PC-3 (cell line): ENCODE measurements around the gene FBXL5. TPM values are rescaled to one million over a fixed set of nuclear protein-coding genes. Genes with fewer than 3 reads are reported as not detected.

Experiments
- ATAC-seq: fragments of 200-7000 bp; cut with Tn5 transposase; 2 replicates; pipeline ENCODE4 v1.9.1; 2020; ENCODE audit warnings: mild to moderate bottlenecking, moderate library complexity
- BruUV-seq: library from RNA; stranded (reverse); fragments of 400-500 nt; replicated peaks from 2 replicates; lab custom pipeline; 2021; lab: Mats Ljungman, UMichigan
- CTCF ChIA-PET: fragments of 300-600 bp; sonication (Branson Sonifier 250); formaldehyde crosslinking; loops from one replicate; lab custom pipeline; 2022; ENCODE audit warnings: antibody characterized with exemption; lab: Charles Lee
- POLR2A ChIA-PET: fragments of 300-600 bp; sonication (Branson Sonifier 250); formaldehyde crosslinking; loops from one replicate; lab custom pipeline; 2022; ENCODE audit warnings: antibody characterized with exemption; ENCODE audit not compliant: unreplicated experiment; lab: Charles Lee
- DNase-seq: peaks from one replicate; pipeline ENCODE4 v3.0.0-alpha.2; 2015
- H2AFZ ChIP-seq: fragments of 300-600 bp; sonication (generic); 2 replicates; pipeline ENCODE4 v1.6.0; 2016; ENCODE audit warnings: antibody characterized with exemption, low read length
- H3F3A ChIP-seq: fragments of 300-600 bp; sonication (generic); one replicate; pipeline ENCODE4 v1.6.0; 2017; ENCODE audit warnings: antibody characterized with exemption, low read length, control low read depth, mild to moderate bottlenecking; ENCODE audit not compliant: unreplicated experiment
- H3K27ac ChIP-seq: fragments of 300-600 bp; sonication (generic); 2 replicates; pipeline ENCODE4 v1.5.1; 2016; ENCODE audit warnings: mild to moderate bottlenecking, low read length
- H3K27me3 ChIP-seq: fragments of 300-600 bp; sonication (generic); 2 replicates; pipeline ENCODE4 v1.6.1; 2016; ENCODE audit warnings: low read length, mixed read lengths
- H3K36me3 ChIP-seq: fragments of 300-600 bp; sonication (generic); 2 replicates; pipeline ENCODE4 v1.6.1; 2016; ENCODE audit warnings: low read depth, mixed run types, low read length, mixed read lengths
- H3K4me1 ChIP-seq: fragments of 300-600 bp; sonication (generic); 2 replicates; pipeline ENCODE4 v1.5.1; 2016; ENCODE audit warnings: low read length; ENCODE audit not compliant: insufficient read depth
- H3K4me2 ChIP-seq: fragments of 300-600 bp; sonication (generic); 2 replicates; pipeline ENCODE4 v1.6.0; 2016; ENCODE audit warnings: low read length
- H3K4me3 ChIP-seq: fragments of 300-600 bp; sonication (generic); 2 replicates; pipeline ENCODE4 v1.5.1; 2016; ENCODE audit warnings: mild to moderate bottlenecking, low read length, mixed read lengths
- H3K79me2 ChIP-seq: fragments of 300-600 bp; sonication (generic); 2 replicates; pipeline ENCODE4 v1.6.1; 2017; ENCODE audit warnings: low read length, mixed read lengths
- H3K9ac ChIP-seq: fragments of 300-600 bp; sonication (generic); 2 replicates; pipeline ENCODE4 v1.6.0; 2016; ENCODE audit warnings: mild to moderate bottlenecking, low read length
- H3K9me2 ChIP-seq: fragments of 300-600 bp; sonication (generic); replicated peaks from 2 replicates; pipeline ENCODE4 v1.6.1; 2016; ENCODE audit warnings: mixed run types, low read length, mixed read lengths
- H3K9me3 ChIP-seq: fragments of 300-600 bp; sonication (generic); 2 replicates; pipeline ENCODE4 v1.6.1; 2016; ENCODE audit warnings: low read length, mixed read lengths
- H4K20me1 ChIP-seq: fragments of 300-600 bp; sonication (generic); 2 replicates; pipeline ENCODE4 v1.6.1; 2016; ENCODE audit warnings: low read length, mixed read lengths
- EZH2 ChIP-seq: fragments of 300-600 bp; sonication (generic); IDR thresholded peaks from one replicate; pipeline ENCODE4 v1.6.1; 2017; ENCODE audit warnings: antibody characterized with exemption, mild to moderate bottlenecking, low read length; ENCODE audit not compliant: unreplicated experiment
- EZH2phosphoT487 ChIP-seq: fragments of 300-600 bp; sonication (generic); IDR thresholded peaks from 2 replicates; pipeline ENCODE4 v1.6.1; 2018; ENCODE audit warnings: mild to moderate bottlenecking, antibody characterized with exemption, low read length, borderline replicate concordance
- intact Hi-C: fragments of 100-400 bp; cut with micrococcal nuclease; formaldehyde crosslinking; loops from 2 replicates; pipeline ENCODE4 v1.9.0; 2023
- total RNA-seq: library from RNA; depleted of rRNA; stranded (reverse); fragments of >200 nt; gene quantifications from 2 replicates; pipeline ENCODE4 v1.2.3, GENCODE V29; 2014
- TF ChIP-seq, protein P1 (sequence below): fragments of 300-600 bp; sonication (generic); conservative IDR thresholded peaks from 2 replicates; pipeline ENCODE4 v1.5.1; 2017; ENCODE audit warnings: antibody characterized with exemption, low read depth, mild to moderate bottlenecking, low read length

The FBXL5 gene
- total RNA-seq, 1 experiment from 2014 or later = 42.4 TPM

DNA sequence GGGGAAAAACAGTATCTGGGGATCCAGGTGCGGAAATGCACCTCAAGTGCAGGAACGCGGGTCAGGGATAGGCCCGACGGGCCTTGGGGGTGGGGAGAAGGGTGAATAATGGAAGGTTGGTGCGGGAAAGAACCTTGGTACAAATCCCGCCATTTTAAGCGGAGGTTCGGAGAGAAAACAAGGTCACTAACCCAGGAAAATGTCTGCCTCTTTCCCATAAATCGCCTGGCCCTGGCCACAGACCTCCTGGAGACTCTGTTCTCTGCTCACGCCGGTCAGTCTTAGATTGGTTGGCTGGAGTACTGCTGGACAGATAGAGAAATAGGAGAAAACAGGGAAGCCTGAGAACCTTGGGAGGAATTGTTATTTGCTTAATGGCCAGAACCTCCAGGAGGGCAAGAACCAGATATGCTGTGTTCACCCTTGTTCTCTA, 897 bp upstream of the FBXL5 start:
- Histone ChIP-seq H3K27me3 (no peaks in the 10 kb centered on the region), H3F3A (no peaks in the 10 kb centered on the region), H3K9me3 (no peaks in the 10 kb centered on the region), H3K9ac (peak overlapping the region; percentile 80), H3K9me2 (no peaks in the 10 kb centered on the region), H3K4me3 (peak overlapping the region; percentile 72; the same call in 1 of the 2 replicates), H2AFZ (peak overlapping the region; percentile 99; the same call in 1 of the 2 replicates), H3K79me2 (peaks cover 37% of the 10 kb centered on the region), H3K4me1 (peaks cover 24% of the 10 kb centered on the region), H3K36me3 (no peaks in the 10 kb centered on the region), H4K20me1 (no peaks in the 10 kb centered on the region), H3K4me2 (peak overlapping the region; percentile 85; the same call in 1 of the 2 replicates), H3K27ac (no peak overlapping the region; the same call in 1 of the 2 replicates)
- intact Hi-C loops = no loop called here
- POLR2A ChIA-PET = no interaction called here
- CTCF ChIA-PET = no interaction called here
- no TSS peak for BruUV-seq
- ATAC-seq = no peak
- TF ChIP-seq EZH2phosphoT487 (no peak), EZH2 (no peak)
- TF ChIP-seq, protein P1, sequence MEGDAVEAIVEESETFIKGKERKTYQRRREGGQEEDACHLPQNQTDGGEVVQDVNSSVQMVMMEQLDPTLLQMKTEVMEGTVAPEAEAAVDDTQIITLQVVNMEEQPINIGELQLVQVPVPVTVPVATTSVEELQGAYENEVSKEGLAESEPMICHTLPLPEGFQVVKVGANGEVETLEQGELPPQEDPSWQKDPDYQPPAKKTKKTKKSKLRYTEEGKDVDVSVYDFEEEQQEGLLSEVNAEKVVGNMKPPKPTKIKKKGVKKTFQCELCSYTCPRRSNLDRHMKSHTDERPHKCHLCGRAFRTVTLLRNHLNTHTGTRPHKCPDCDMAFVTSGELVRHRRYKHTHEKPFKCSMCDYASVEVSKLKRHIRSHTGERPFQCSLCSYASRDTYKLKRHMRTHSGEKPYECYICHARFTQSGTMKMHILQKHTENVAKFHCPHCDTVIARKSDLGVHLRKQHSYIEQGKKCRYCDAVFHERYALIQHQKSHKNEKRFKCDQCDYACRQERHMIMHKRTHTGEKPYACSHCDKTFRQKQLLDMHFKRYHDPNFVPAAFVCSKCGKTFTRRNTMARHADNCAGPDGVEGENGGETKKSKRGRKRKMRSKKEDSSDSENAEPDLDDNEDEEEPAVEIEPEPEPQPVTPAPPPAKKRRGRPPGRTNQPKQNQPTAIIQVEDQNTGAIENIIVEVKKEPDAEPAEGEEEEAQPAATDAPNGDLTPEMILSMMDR = no peak
- no peak for DNase-seq

DNA sequence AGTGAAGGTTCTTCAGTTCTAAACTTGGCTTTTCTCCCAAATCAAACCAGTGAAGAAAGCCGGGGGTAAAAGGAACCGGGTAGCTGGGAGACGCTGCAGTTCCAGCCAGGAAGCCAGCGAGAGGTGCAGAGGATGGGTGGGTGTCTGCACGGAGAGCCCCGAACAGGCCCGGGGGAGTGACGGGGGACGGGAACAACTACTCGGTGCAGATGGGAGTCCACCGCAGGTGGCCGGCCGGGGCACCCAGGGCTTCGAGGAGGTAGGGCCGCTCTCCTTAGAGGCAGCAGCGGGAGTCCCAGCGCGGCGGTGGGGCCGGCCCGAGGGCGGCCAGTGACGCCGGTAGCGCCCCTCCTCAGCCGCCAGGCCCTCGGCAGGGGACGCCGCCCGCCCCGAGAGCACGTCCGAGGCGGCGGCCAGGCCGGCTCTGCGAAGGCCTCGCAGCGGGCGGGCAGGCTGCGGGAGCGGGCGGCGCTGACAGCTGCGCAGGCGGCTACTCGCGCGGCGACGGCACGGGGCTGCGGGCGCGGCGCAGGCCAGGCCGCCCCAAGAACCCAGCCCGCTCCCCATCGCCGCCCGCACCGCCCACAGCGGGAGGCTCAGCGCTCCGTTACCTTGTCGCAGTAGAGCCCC, 449 bp downstream of the FBXL5 start:
- CTCF ChIA-PET = no interaction called here
- no peaks in the 10 kb centered on the region for H4K20me1 ChIP-seq
- peak overlapping the region; percentile 80 for H3K9ac ChIP-seq
- POLR2A ChIA-PET = interaction anchor here (1.1 kb wide), 1 partner anchor 63 kb away, joined by 23 read pairs; no protein-coding TSS in a partner anchor
- DNase-seq (peak; percentile 30), ATAC-seq (peak; percentile 56)
- peaks cover 50% of the 10 kb centered on the region for H3K79me2 ChIP-seq
- no peaks in the 10 kb centered on the region for H3K9me3 ChIP-seq
- BruUV-seq = no TSS peak
- intact Hi-C loops = loop anchor here (1.0 kb wide), 1 partner anchor 27 kb away; the partner anchor contains the start of gene FAM200B
- H3K9me2 ChIP-seq = no peaks in the 10 kb centered on the region
- H3K27ac ChIP-seq = peak overlapping the region; percentile 37
- H3K4me2 ChIP-seq = peak overlapping the region; percentile 97
- TF ChIP-seq, protein P1 = no peak
- TF ChIP-seq EZH2 (no peak), EZH2phosphoT487 (no peak)
- H3K36me3 ChIP-seq = no peaks in the 10 kb centered on the region
- H3K27me3 ChIP-seq = no peaks in the 10 kb centered on the region
- no peaks in the 10 kb centered on the region for H3F3A ChIP-seq
- peak overlapping the region; percentile 79 for H3K4me3 ChIP-seq
- H2AFZ ChIP-seq = peak overlapping the region; percentile 78
- peaks cover 31% of the 10 kb centered on the region for H3K4me1 ChIP-seq
